Dedifferentiated amniotic fluid mesenchymal stem cell (primary cell): ENCODE results near the gene IL2RA.
"Not testable (repeated sequence)": the region's sequence is repeated elsewhere in the genome, so short reads cannot be mapped to it uniquely, and the experiment has no call there.

Experiments used
- DNase-seq: peaks from one replicate; pipeline ENCODE4 v3.0.0-alpha.2; 2016; ENCODE audit errors: extremely low spot score

Gene IL2RA

DNA sequence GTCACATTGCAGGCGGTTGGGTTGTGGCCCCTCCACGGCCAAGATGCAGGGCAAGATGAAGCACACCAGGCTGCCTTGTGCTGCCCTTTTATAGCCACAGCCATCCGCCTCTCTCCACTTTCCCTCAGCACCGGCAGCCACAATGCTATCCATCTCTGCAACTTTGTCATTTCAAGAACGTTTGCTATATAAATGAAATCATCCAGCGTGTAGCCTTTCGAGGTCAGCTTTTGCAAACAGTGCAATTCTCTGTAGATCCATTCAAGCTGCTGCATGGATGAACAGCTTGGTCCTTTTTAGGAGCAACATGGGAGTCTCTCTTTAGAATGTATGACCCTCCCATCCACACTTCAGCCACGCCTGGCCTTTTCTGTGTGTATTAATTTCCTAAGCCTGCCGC lies 78.4 kb downstream of the IL2RA start:
- DNase-seq, result no peak

DNA sequence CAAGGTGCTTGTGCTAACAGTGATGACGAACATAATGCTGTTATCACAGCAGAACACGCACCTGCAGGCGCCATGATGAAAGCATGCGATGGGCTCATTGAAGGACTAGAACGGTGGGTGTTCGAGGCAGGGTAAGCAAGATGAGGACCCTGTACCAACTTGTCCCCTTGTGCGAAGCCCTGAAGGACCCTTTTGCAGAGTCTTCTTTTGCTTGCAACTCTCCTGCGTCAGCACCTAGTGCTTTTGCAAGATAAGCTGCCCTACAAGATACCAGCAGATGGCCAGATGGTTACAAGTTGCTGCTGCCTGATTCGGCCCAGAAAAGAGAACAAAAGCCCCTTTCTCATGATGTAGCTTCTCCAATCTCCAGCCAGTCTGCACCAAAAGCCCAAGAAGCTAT lies 80.6 kb downstream of the IL2RA start:
- no peak for DNase-seq

DNA sequence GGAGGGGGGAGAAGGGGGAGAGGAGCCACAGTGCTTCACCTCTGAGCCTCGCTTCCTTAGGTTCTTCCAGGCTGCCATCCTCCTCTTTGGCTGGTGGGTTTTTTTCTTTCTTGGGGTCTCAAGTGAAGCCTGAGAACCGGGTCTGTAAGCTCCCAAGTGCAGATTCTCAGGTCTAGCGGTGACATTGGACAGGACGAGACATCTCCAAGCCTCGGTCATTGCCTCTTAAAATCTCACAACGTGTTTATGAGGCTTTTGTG lies 84.0 kb downstream of the IL2RA start:
- DNase-seq, result no peak

GRCh38 chr10:5977471-5978229 lies 84.5 kb downstream of the IL2RA start, which contains the start of gene IL15RA:
TSS of gene IL15RA (minus strand) at chr10:5977543. CDS start at chr10:5977492, 51 bp downstream.
- DNase-seq, result peak; percentile 51

DNA sequence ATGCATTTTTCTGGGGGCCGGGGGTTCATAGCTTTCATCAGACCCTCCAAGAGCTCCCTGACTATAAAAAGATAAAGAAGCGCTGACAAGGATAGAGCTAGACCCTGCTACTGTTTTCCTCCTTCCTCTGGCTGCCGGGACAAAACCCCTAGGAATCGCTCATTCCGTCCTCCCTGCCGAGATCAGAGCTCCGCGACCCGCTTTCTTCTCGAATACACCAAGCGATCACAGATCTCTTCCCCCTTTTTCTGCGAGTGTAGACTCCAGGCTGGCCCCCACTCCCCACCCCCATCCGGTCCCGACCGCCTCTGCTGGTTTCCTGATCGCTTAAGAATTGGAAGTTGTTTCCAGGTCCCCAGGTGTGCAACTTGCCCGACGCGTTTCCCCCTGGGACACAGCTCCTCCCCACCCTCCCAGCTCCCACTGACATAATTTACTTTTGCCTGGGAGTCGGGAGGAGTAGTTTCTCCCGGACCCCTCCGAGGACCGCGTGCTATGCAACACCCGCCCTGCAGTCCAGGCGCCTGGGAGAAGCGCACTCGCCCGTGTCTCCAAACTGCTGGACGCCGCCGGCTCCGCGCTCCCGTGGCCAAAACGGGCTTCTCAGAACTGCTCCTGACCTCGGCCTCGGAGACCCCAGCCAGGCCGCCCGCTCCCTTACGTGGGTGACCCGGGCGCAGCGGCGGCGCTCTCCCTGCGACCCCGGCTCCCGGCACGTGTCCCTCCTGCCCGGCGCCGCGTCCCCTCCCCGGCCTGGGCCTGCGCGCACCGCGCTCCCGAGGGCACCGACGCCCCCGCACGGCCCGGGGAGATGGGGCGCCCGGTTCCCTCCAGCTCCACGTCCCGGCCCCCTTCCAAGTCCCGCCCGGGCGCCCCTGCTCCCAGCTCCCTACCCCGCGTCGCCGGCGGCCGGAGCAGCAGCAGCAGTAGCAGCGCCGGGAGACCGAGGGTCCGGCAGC lies 85.4 kb downstream of the IL2RA start:
- DNase-seq, result peak; percentile 34

GRCh38 chr10:5975641-5976473 lies 86.3 kb downstream of the IL2RA start:
- DNase-seq, result no peak

DNA sequence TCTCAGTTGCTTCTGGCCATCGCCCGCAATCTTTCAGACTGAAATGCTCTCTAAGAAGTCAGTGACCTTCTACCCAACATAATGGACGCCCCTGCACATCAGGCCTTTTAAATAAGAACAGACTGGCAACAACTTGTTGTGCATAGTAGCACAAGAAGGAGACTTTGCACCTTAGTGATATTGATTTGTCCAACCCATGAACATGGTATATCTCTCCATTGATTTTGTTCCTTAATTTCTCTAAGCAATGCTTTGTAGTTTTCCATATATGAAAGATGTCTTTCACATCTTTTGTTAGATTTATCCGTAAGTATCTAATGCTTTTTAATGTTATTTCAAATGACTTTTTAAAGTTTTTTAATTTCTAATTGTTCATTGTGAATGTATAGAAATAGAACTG lies 89.1 kb downstream of the IL2RA start:
- no peak for DNase-seq

DNA sequence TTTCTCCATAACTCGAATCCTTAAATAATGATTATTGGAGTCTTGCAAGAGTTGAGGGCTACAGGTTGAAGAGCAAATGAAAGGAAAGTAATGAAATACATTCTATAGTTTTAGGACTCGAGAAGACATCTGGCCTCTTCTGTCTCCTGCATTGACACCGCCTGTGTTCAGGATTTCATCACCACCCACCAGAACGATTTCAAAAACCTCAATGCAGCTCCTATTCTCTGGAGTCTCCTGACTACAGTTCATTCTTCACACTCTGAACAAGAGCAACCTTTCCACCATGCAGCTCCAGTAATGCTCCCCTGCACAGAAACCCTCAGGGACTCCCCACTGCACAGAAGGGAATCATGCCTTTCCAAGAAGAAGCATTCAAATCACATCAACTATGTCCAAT lies 90.3 kb downstream of the IL2RA start:
- no peak for DNase-seq

DNA sequence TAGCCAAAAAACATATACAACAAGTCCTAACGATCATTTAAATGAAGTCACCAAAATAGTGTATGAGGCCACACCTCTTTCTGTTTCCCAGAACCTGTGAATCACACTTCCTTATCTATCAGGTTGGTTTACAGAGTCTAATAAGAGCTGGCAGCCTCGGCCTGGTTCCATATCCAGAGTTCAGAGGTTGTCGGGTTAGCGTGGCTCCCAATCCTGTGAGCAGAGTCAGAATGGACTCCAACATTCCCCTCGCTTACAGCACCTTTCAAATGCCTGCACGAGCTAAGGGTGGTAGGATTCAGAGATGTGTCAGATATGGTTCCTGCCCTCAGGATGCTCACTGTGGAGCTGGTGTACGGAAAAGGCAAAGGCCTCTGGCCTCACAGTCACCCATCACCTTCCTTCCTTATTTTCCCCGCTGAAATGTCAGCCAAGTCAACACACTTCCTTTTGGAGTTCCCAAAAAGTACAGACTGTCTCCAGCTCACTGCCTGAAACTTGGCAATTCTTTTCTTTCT lies 90.8 kb downstream of the IL2RA start:
- no peak for DNase-seq

GRCh38 chr10:5970527-5970926 lies 91.6 kb downstream of the IL2RA start:
- no peak for DNase-seq

- no peak for DNase-seq
Measured at GRCh38 chr10:5970066-5970465, 92.1 kb downstream of the IL2RA start.

- no peak for DNase-seq
Measured at GRCh38 chr10:5968681-5969453, 93.3 kb downstream of the IL2RA start.

DNA sequence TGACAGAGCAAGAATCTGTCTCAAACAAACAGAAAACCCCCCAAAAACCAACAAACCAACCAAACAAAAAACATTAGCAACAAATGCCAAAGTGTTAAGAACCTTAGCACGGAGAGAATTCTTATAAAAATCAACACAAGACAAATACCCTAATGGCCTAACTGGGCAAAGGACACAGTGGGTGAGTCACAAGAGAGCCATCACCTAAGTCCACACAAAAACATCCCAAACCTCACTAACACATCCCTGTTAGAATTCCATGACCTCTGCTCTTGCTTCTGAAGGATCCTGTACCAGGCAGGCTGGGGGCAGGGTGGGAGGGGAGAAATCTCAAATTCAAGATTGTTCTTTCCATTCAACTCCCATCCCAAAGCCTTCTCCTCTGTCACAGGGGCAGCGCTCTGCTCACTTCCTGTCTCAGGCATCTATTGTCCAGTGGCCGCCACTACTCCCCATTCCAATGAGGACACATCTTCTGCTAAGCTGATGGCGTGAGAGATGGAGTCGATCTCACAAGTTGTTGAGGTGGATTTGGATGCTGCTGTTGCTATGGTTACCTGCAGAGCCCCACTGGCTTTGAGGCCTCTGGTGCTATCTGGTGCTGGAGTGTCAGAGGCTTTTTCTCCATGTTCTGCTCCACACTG lies 94.0 kb downstream of the IL2RA start:
- no peak for DNase-seq

DNA sequence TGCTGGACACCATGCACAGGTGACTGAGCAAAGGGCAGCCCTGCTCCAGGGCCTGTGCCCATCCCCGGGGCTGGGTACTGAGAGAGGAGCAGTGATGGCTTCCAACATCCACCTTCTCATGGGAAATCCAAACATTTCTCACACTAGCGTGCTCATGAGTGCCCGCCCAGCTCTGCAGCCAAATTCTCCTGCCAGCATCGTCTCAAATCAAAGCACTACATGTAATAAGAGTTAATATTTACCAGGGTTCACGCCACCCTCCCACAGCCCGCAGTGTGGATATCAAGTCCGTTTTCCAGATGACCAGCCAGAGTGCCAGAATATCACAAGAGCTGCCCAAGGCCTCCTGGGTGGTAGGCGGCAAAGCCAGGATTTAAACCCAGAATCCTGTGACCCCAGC lies 96.9 kb downstream of the IL2RA start:
- no peak for DNase-seq

GRCh38 chr10:5964736-5965135 lies 97.4 kb downstream of the IL2RA start:
- DNase-seq, result no peak

- DNase-seq, result no peak
Measured at GRCh38 chr10:5963591-5963990, 98.6 kb downstream of the IL2RA start.

DNA sequence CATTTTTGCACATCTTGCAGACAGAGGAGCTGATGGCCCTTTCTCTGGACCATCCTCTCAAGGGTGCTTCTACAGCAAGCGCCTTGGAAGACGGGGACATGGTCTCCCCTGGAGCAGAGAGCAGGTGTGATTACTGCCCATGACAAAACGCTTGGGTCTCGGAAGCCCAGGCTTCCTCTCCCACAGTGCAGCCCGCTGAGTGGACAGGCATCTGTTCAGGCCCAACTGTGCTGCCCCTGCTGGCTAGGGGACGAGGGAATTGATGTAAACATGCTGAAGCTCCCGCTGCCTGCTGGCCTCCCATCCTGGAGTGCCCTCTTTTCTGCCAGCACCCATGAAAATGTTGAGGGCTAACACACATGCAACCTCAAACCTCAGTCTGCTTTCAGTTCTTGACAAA lies 99.1 kb downstream of the IL2RA start:
- no peak for DNase-seq

DNA sequence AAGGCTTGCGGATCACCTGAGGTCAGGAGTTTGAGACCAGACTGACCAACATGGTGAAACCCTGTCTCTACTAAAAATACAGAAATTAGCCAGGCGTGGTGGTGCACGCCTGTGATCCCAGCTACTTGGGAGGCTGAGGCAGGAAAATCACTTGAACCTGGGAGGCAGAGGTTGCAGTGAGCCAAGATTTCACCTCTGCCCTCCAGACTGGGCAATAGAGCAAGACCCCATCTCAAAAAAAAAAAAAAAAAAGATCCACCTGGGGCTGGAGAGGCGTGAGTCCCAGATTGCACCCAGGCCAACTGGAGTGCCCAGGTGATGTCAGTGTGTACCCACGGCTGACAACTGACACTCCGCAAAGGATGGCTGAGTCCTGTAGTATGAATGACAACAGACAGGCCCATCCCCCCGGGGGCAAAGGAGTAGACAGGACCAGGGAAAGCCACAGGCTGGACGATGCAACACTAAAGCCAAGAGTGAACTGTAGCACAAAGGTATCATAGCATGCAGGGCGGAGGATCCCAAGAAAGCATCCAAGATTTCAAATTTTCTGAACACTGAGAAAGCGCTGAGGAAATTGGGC lies 99.7 kb downstream of the IL2RA start:
- DNase-seq, result not testable (repeated sequence)

DNA sequence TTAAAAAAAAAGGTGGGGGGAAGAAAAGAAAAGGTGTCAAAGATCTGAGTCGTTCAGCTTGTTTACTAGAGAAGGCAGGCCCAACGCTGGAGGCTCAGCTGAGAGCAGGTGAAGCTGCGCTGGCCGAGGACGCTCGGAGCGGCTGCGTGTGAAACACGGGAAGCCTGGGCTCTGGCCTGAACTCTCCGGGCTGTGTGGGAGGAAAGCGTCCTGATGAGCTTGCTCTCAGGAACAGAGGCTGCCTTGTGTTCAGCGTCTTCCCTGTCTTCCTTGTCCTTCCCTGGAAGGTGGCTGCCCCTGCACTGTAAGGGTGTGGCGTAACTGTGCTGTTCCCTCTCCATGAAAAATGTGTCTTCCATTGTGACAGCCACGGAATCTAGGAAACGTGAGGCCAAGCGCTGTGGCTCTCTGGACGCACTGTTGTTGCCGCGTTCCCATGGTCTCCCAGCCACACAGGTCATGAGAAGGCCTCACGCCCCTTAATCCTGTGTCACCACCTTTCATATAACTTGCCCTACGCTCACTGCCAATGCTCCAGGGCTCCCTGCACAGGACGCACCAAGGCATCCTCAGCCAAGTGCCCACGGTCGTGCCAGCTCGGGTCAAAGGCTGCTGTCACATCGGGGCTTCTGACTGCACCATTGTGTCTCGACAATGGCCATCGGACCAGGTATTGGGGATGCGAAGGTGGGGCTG lies 100.6 kb downstream of the IL2RA start:
- DNase-seq, result no peak

GRCh38 chr10:5960973-5961275 lies 101.2 kb downstream of the IL2RA start:
- not testable (repeated sequence) for DNase-seq
